B cell (primary cell): ENCODE results near the gene PARD3. TPM values are rescaled to one million over a fixed set of nuclear protein-coding genes. Genes with fewer than 3 reads are reported as not detected.

Source experiments
- ATAC-seq: fragments of 200-7000 bp; cut with Tn5 transposase; one replicate; pipeline ENCODE4 v1.10.0; 2021; ENCODE audit warnings: low read depth, mild to moderate bottlenecking, moderate number of reproducible peaks, moderate library complexity
- CTCF ChIA-PET: fragments of 350-600 bp; sonication (Branson Sonifier 250); formaldehyde crosslinking; loops from one replicate; lab custom pipeline; 2021; ENCODE audit warnings: antibody characterized with exemption, inconsistent platforms; lab: Charles Lee
- POLR2A ChIA-PET: fragments of 350-600 bp; sonication (Branson Sonifier 250); formaldehyde crosslinking; loops from one replicate; lab custom pipeline; 2021; ENCODE audit warnings: antibody characterized with exemption; lab: Charles Lee
- DNase-seq: peaks from one replicate; pipeline ENCODE4 v3.0.0; 2013
- H2AFZ ChIP-seq: 2 replicates; pipeline ENCODE4 v1.6.1; 2012; ENCODE audit warnings: mild to moderate bottlenecking, low read depth, low read length; ENCODE audit not compliant: insufficient read depth, poor library complexity, severe bottlenecking
- H3K27ac ChIP-seq, 2 donors: 1 replicate in 1 of 2; 2 replicates in 1 of 2; pipeline ENCODE4 v1.5.1; 2012 to 2013; ENCODE audit warnings: low read length in 2 of 2, mild to moderate bottlenecking in 2 of 2, moderate library complexity in 1 of 2
- H3K27me3 ChIP-seq, 4 experiments: fragments of 200-600 bp in 1 of 4; sonication (generic) in 1 of 4; replicated peaks in 1 of 4; 1 replicate in 2 of 4; 2 replicates in 2 of 4; pipeline versions ENCODE4 v1.6.1 to v1.7.0; 2013 to 2016; ENCODE audit warnings: low read length in 3 of 4, mild to moderate bottlenecking in 2 of 4, mixed read lengths in 1 of 4, moderate library complexity in 1 of 4; ENCODE audit not compliant: insufficient read depth in 4 of 4, control insufficient read depth in 3 of 4; ENCODE audit errors: control extremely low read depth in 1 of 4
- H3K36me3 ChIP-seq, 2 experiments: replicated peaks in 1 of 2; 1 replicate in 1 of 2; 2 replicates in 1 of 2; pipeline versions ENCODE4 v1.6.1 to v1.7.1; 2013; ENCODE audit warnings: low read length in 1 of 2; ENCODE audit not compliant: insufficient read depth in 2 of 2, control insufficient read depth in 1 of 2; ENCODE audit errors: control extremely low read depth in 1 of 2, extremely low read depth in 1 of 2
- H3K4me1 ChIP-seq, 2 donors: fragments of 200-600 bp in 1 of 2; sonication (generic) in 1 of 2; 1 replicate in 1 of 2; 2 replicates in 1 of 2; pipeline versions ENCODE4 v1.5.1 to v1.6.1; 2013 to 2017; ENCODE audit warnings: low read length in 2 of 2; ENCODE audit not compliant: control insufficient read depth in 2 of 2, insufficient read depth in 2 of 2
- H3K4me2 ChIP-seq: replicated peaks from 2 replicates; pipeline ENCODE3; 2012; ENCODE audit warnings: mild to moderate bottlenecking, low read depth, low read length; ENCODE audit not compliant: poor library complexity, severe bottlenecking
- H3K4me3 ChIP-seq, 5 experiments: fragments of 200-600 bp in 1 of 5; sonication (generic) in 1 of 5; 1 replicate in 3 of 5; 2 replicates in 2 of 5; pipeline versions ENCODE4 v1.5.1 to v1.7.0; 2011 to 2016; ENCODE audit warnings: low read length in 4 of 5, mild to moderate bottlenecking in 4 of 5, low read depth in 2 of 5, control low read depth in 1 of 5, moderate library complexity in 1 of 5; ENCODE audit not compliant: insufficient read depth in 1 of 5; ENCODE audit errors: control extremely low read depth in 1 of 5, extremely low read depth in 1 of 5
- H3K79me2 ChIP-seq: fragments of 200-600 bp; sonication (generic); one replicate; pipeline ENCODE4 v1.6.0; 2016; ENCODE audit warnings: low read length; ENCODE audit not compliant: control insufficient read depth, insufficient read depth
- H3K9ac ChIP-seq: fragments of 200-600 bp; sonication (generic); 2 replicates; pipeline ENCODE4 v1.6.1; 2017; ENCODE audit warnings: mild to moderate bottlenecking, low read length, moderate library complexity
- H3K9me3 ChIP-seq, 3 donors: one replicate each; pipeline versions ENCODE4 v1.6.1 to v1.7.1; 2013; ENCODE audit warnings: low read length in 2 of 3; ENCODE audit not compliant: control insufficient read depth in 2 of 3, insufficient read depth in 1 of 3; ENCODE audit errors: control extremely low read depth in 1 of 3
- H4K20me1 ChIP-seq: 2 replicates; pipeline ENCODE4 v1.6.0; 2012; ENCODE audit warnings: mild to moderate bottlenecking, low read length; ENCODE audit not compliant: insufficient read depth, control insufficient read depth, poor library complexity, severe bottlenecking
- H3K27ac Mint-ChIP-seq: one replicate; pipeline ENCODE4 v1.8.0; 2021; ENCODE audit warnings: mixed read lengths
- H3K27me3 Mint-ChIP-seq: one replicate; pipeline ENCODE4 v1.8.0; 2021; ENCODE audit warnings: mixed read lengths
- H3K4me1 Mint-ChIP-seq: one replicate; pipeline ENCODE4 v1.8.0; 2021; ENCODE audit warnings: mixed read lengths
- H3K4me3 Mint-ChIP-seq: one replicate; pipeline ENCODE4 v1.8.0; 2021; ENCODE audit warnings: mixed read lengths
- H3K9me3 Mint-ChIP-seq: one replicate; pipeline ENCODE4 v1.8.0; 2022; ENCODE audit warnings: mixed read lengths; ENCODE audit not compliant: insufficient read depth
- EZH2 ChIP-seq: IDR thresholded peaks from 2 replicates; pipeline ENCODE4 v1.6.1; 2012; ENCODE audit warnings: borderline replicate concordance, low read depth, mild to moderate bottlenecking, moderate library complexity, low read length; ENCODE audit not compliant: insufficient read depth, poor library complexity, severe bottlenecking
- WGBS: methylation state at CpG from one replicate; pipeline ENCODE4 v1.1.5; 2013; ENCODE audit warnings: missing lambda C conversion rate; ENCODE audit not compliant: insufficient coverage; 5-methylcytosine and 5-hydroxymethylcytosine counted together
- intact Hi-C: fragments of 100-400 bp; cut with micrococcal nuclease; formaldehyde crosslinking; loops from one replicate; pipeline ENCODE4 v1.10.0; 2022
- polyA plus RNA-seq: library from polyadenylated mRNA; depleted of rRNA; stranded (reverse); fragments of >200 nt; gene quantifications from 2 replicates; pipeline ENCODE4 v1.2.3, GENCODE V29; 2012
- total RNA-seq, 2 donors: library from RNA; stranded (reverse); fragments of 120-200 nt in 1 of 2; gene quantifications; 1 replicate in 1 of 2; 2 replicates in 1 of 2; pipeline versions ENCODE4 v1.2.3 to v1.2.4, GENCODE V29; 2013 to 2022
- TF ChIP-seq, protein P1 (sequence below): fragments of 200-600 bp; IDR thresholded peaks from one replicate; pipeline ENCODE4 v1.8.0; 2022; ENCODE audit warnings: antibody characterized with exemption, mild to moderate bottlenecking

The PARD3 gene
- total and polyA plus RNA-seq, 2 donors (not counting 1 experiment from before 2014, with no cell fraction given): not detected

DNA sequence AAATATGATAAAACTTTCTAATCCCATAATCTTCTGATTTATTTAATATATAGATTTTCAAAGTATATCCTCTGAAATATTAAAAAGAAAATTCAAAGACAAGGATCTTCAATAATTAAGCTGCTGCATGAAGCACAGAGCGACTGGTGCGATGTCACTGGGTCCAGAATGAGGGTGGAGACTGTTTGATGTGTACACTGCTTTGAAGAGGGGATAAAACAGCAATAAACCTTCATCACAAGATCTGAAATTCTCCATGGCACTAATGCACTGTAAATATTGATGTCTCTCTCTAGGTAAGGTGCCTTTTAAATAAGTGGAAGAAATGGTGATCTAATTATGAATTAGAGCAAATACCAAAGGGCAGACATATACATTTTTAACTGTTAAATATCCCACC is 337.8 kb downstream of the PARD3 start:
- H3K4me1 Mint-ChIP-seq: no peaks in the 10 kb centered on the region
- no peaks in the 10 kb centered on the region for H4K20me1 ChIP-seq
- ChIA-PET CTCF (no interaction called here), POLR2A (no interaction called here)
- no peak for DNase-seq
- intact Hi-C loops: no loop called here
- no peak overlapping the region for H3K4me3 Mint-ChIP-seq
- no peak overlapping the region for H2AFZ ChIP-seq
- H3K4me2 ChIP-seq: no peak overlapping the region
- no peaks in the 10 kb centered on the region for H3K27me3 Mint-ChIP-seq
- no peaks in the 10 kb centered on the region for H3K79me2 ChIP-seq
- no peaks in the 10 kb centered on the region for H3K4me1 ChIP-seq
- H3K27ac ChIP-seq: no peak overlapping the region
- H3K9me3 ChIP-seq: no peaks in the 10 kb centered on the region
- H3K9ac ChIP-seq: no peak overlapping the region
- TF ChIP-seq EZH2: no peak
- TF ChIP-seq, protein P1, sequence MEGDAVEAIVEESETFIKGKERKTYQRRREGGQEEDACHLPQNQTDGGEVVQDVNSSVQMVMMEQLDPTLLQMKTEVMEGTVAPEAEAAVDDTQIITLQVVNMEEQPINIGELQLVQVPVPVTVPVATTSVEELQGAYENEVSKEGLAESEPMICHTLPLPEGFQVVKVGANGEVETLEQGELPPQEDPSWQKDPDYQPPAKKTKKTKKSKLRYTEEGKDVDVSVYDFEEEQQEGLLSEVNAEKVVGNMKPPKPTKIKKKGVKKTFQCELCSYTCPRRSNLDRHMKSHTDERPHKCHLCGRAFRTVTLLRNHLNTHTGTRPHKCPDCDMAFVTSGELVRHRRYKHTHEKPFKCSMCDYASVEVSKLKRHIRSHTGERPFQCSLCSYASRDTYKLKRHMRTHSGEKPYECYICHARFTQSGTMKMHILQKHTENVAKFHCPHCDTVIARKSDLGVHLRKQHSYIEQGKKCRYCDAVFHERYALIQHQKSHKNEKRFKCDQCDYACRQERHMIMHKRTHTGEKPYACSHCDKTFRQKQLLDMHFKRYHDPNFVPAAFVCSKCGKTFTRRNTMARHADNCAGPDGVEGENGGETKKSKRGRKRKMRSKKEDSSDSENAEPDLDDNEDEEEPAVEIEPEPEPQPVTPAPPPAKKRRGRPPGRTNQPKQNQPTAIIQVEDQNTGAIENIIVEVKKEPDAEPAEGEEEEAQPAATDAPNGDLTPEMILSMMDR: no peak
- no peaks in the 10 kb centered on the region for H3K36me3 ChIP-seq
- H3K9me3 Mint-ChIP-seq: no peaks in the 10 kb centered on the region
- H3K27ac Mint-ChIP-seq: no peak overlapping the region
- no peaks in the 10 kb centered on the region for H3K27me3 ChIP-seq
- H3K4me3 ChIP-seq: no peak overlapping the region
- no peak for ATAC-seq
- WGBS: no CpG with 5 or more reads among the region's 2 CpGs

DNA sequence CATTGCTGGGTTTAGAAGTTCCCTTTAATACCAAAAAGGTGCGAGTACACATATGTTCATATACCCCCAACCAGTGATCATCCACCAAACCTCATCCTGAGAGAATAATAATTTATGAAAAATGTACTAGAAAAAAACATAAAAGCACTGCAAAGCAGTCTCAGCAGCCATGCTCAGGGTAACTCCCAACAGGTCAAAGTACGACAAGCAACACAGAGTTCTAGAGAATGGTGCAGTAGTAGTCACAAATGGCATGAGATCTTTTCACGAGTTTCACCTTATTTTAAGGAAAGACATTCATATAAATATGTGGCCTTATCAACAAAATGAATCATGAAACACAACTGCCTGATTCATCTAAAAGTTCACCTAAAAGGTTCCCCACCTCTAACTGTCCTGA is 338.5 kb downstream of the PARD3 start:
- no peaks in the 10 kb centered on the region for H3K4me1 ChIP-seq
- Mint-ChIP-seq H3K9me3 (no peaks in the 10 kb centered on the region), H3K4me3 (no peak overlapping the region), H3K4me1 (no peaks in the 10 kb centered on the region), H3K27me3 (no peaks in the 10 kb centered on the region), H3K27ac (no peak overlapping the region)
- ATAC-seq: no peak
- no peaks in the 10 kb centered on the region for H3K36me3 ChIP-seq
- no peak overlapping the region for H2AFZ ChIP-seq
- no peak overlapping the region for H3K9ac ChIP-seq
- intact Hi-C loops: no loop called here
- POLR2A ChIA-PET: no interaction called here
- no peak for DNase-seq
- CTCF ChIA-PET: no interaction called here
- H3K27ac ChIP-seq: no peak overlapping the region
- no CpG with 5 or more reads among the region's 3 CpGs for WGBS
- no peak overlapping the region for H3K4me2 ChIP-seq
- H3K4me3 ChIP-seq: no peak overlapping the region
- no peaks in the 10 kb centered on the region for H3K9me3 ChIP-seq
- H3K27me3 ChIP-seq: no peaks in the 10 kb centered on the region
- no peaks in the 10 kb centered on the region for H4K20me1 ChIP-seq
- no peaks in the 10 kb centered on the region for H3K79me2 ChIP-seq
- TF ChIP-seq EZH2: no peak
- TF ChIP-seq, protein P1: no peak
